Measurements from ENCODE around the gene HS1BP3. TPM values are rescaled to one million over a fixed set of nuclear protein-coding genes. Genes with fewer than 3 reads are reported as not detected.

Gene HS1BP3
- total RNA-seq, 1 donor from 2014 or later = 14.4 TPM

- DNase-seq (ENCODE audit: low read depth) = no peak
- no peak for TF ChIP-seq CTCF (conservative IDR thresholded peaks at IDR 0.05; ENCODE audit: low read depth, low read length)
- H3K4me3 ChIP-seq (ENCODE audit: low read depth, low read length) = no peak overlapping the region
Observed at GRCh38 chr2:20599001-20599600, 51.8 kb downstream of the HS1BP3 start.

DNA sequence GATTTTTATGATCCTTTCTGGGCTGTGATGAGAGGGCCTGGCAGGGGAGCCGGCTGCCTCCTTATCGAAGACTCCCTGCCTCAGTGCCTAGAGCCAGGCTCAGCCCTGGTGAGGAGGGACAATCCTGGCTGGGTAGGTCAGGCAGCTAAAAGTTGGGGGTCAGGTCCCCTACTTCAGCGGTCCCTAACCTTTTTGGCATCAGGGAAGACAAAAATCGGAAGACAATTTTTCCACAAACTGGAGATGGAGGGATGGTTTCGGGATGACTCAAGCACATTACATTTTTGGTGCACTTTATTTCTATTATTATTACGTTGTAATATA lies 53.1 kb downstream of the HS1BP3 start:
- DNase-seq (ENCODE audit: low read depth) = no peak
- no peak for TF ChIP-seq CTCF (conservative IDR thresholded peaks at IDR 0.05; ENCODE audit: low read depth, low read length)
- H3K4me3 ChIP-seq (ENCODE audit: low read depth, low read length) = no peak overlapping the region

DNA sequence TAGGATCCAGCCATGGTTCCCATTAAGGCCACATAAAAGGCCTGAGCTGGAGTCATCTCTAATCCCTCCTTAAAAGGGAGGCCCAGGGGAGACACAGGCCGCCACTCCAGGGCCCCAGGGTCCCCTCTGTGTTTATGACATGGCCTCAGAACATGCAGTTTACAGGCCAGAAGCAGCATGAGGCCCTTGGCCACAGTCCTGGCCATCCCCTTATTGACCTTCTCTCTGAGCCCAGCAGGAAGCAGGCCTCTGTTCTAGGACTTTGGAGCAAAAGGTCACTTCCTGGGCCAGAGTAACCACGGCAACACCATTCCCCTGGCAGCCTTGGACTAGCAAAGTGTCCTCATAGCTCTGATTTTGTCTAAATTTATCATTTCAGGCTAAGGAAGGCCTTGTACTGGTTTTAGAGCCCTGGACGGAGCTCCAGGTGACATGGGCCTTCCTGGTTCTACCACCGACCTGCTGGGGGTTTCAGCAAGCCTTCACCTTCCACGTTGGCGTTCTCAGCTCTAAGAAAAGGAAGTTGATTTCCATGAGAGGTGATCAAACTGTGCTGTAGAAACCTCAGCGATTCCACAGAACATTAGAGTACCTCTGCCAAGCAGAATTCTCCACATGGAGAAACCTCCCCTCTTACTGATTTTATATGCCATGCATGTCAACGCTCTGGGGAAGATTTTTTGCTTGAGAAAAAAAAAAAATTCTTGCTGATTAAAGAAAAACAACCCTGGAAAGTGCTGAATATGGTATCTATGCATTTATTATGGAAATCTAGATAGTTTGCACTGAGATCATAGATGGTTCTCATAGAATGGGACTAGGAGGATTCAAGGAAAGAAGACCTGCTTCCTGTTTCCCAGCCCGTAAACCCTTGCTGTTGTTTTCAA lies 53.7 kb downstream of the HS1BP3 start:
- no peak for TF ChIP-seq CTCF (conservative IDR thresholded peaks at IDR 0.05; ENCODE audit: low read depth, low read length)
- no peak for DNase-seq (ENCODE audit: low read depth)
- H3K4me3 ChIP-seq (ENCODE audit: low read depth, low read length) = no peak overlapping the region

- no peak for TF ChIP-seq CTCF (conservative IDR thresholded peaks at IDR 0.05; ENCODE audit: low read depth, low read length)
- no peak overlapping the region for H3K4me3 ChIP-seq (ENCODE audit: low read depth, low read length)
- no peak for DNase-seq (ENCODE audit: low read depth)
Observed at GRCh38 chr2:20596193-20596972, 54.5 kb downstream of the HS1BP3 start.

GRCh38 chr2:20595439-20596192 lies 55.3 kb downstream of the HS1BP3 start:
- no peak for TF ChIP-seq CTCF (conservative IDR thresholded peaks at IDR 0.05; ENCODE audit: low read depth, low read length)
- H3K4me3 ChIP-seq (ENCODE audit: low read depth, low read length) = no peak overlapping the region
- no peak for DNase-seq (ENCODE audit: low read depth)

DNA sequence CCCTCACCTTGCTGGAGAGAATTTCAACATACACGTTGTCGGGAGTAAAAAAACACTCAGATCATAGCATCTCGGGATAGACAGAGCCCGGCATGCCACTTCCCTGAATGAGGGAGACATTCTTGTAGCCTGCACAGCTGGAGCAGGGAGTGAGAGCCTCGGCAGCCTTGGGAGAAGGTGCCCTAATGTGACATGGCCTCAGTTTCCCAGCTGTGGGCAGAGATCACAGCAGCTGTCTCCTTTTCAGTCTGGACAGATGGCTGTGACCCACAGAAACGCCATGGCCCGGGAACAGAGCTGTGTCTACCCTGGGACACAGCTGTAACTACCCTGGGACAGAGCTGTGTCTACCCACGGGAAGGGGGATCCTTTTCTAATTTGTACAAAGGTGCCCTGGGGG lies 55.9 kb downstream of the HS1BP3 start:
- H3K4me3 ChIP-seq (ENCODE audit: low read depth, low read length) = no peak overlapping the region
- DNase-seq (ENCODE audit: low read depth) = no peak
- no peak for TF ChIP-seq CTCF (conservative IDR thresholded peaks at IDR 0.05; ENCODE audit: low read depth, low read length)
